SK-N-SH (cell line): ENCODE data around the gene OR5H15. TPM values are rescaled to one million over a fixed set of nuclear protein-coding genes. Genes with fewer than 3 reads are reported as not detected.
A peak's percentile ranks its signal among the peaks of the same experiment; 100 is the strongest.
"Not testable (repeated sequence)": the region's sequence is repeated elsewhere in the genome, so short reads cannot be mapped to it uniquely, and the experiment has no call there.

ENCODE experiments used
- CTCF ChIA-PET: fragments of 300-600, 350-600 bp; formaldehyde crosslinking; extraction: SDS; loops from one replicate; lab custom pipeline; 2021; lab: Yijun Ruan, JAX
- POLR2A ChIA-PET: fragments of 350-600 bp; sonication (Branson Sonifier 250); formaldehyde crosslinking; extraction: SDS; loops from one replicate; lab custom pipeline; 2020; ENCODE audit warnings: antibody characterized with exemption, inconsistent platforms; lab: Yijun Ruan, JAX
- DNase-seq: peaks from one replicate; pipeline ENCODE4 v3.0.0; 2012
- H2AFZ ChIP-seq: fragments of 200-600 bp; sonication (generic); 2 replicates; pipeline ENCODE4 v1.8.1; 2016; ENCODE audit warnings: antibody characterized with exemption, mild to moderate bottlenecking, low read depth
- H3F3A ChIP-seq: fragments of 200-600 bp; sonication (generic); replicated peaks from 2 replicates; pipeline ENCODE3; 2016; ENCODE audit warnings: antibody characterized with exemption, mild to moderate bottlenecking; ENCODE audit not compliant: insufficient read depth
- H3K27ac ChIP-seq, 2 experiments: fragments of 200-500 bp in 1 of 2; fragments of 200-600 bp in 1 of 2; sonication (Bioruptor generic) in 1 of 2; sonication (generic), shearing (Covaris generic) in 1 of 2; 2 replicates each; pipeline versions ENCODE4 v1.5.1 to v1.6.1; 2014 to 2016; ENCODE audit warnings: low read depth in 2 of 2, inconsistent platforms in 1 of 2, low read length in 1 of 2, mild to moderate bottlenecking in 1 of 2, mixed read lengths in 1 of 2
- H3K27me3 ChIP-seq: fragments of 200-600 bp; sonication (generic), shearing (Covaris generic); 2 replicates; pipeline ENCODE4 v1.6.1; 2016; ENCODE audit warnings: mixed run types; ENCODE audit not compliant: insufficient read depth
- H3K36me3 ChIP-seq, 2 experiments: fragments of 200-500 bp in 1 of 2; fragments of 200-600 bp in 1 of 2; sonication (Bioruptor generic) in 1 of 2; sonication (generic) in 1 of 2; replicated peaks in 1 of 2; 2 replicates each; pipeline versions ENCODE3 to v1.5.1; 2014 to 2016; ENCODE audit warnings: low read length in 1 of 2, mild to moderate bottlenecking in 1 of 2; ENCODE audit not compliant: insufficient read depth in 2 of 2, control insufficient read depth in 1 of 2
- H3K4me1 ChIP-seq, 2 experiments: fragments of 200-500 bp in 1 of 2; fragments of 200-600 bp in 1 of 2; sonication (Bioruptor generic) in 1 of 2; sonication (generic), shearing (Covaris generic) in 1 of 2; 2 replicates each; pipeline versions ENCODE4 v1.5.1 to v1.6.1; 2014 to 2016; ENCODE audit warnings: low read depth in 1 of 2, low read length in 1 of 2, mixed run types in 1 of 2; ENCODE audit not compliant: insufficient read depth in 2 of 2, control insufficient read depth in 1 of 2
- H3K4me2 ChIP-seq: fragments of 200-600 bp; sonication (generic), shearing (Covaris generic); 2 replicates; pipeline ENCODE4 v1.6.1; 2017; ENCODE audit warnings: mixed run types
- H3K4me3 ChIP-seq, 2 experiments: fragments of 200-500 bp in 1 of 2; fragments of 200-600 bp in 1 of 2; sonication (Bioruptor generic) in 1 of 2; sonication (generic), shearing (Covaris generic) in 1 of 2; 2 replicates each; pipeline versions ENCODE4 v1.5.1 to v1.8.1; 2014 to 2016; ENCODE audit warnings: low read depth in 2 of 2, inconsistent platforms in 1 of 2, low read length in 1 of 2, mild to moderate bottlenecking in 1 of 2, mixed read lengths in 1 of 2, moderate library complexity in 1 of 2
- H3K79me2 ChIP-seq: fragments of 200-600 bp; sonication (generic); 2 replicates; pipeline ENCODE4 v1.8.1; 2017; ENCODE audit warnings: mild to moderate bottlenecking; ENCODE audit not compliant: insufficient read depth
- H3K9ac ChIP-seq: fragments of 200-600 bp; sonication (generic); 2 replicates; pipeline ENCODE4 v1.6.1; 2017; ENCODE audit warnings: mixed run types
- H3K9me2 ChIP-seq: fragments of 200-600 bp; sonication (generic); 2 replicates; pipeline ENCODE4 v1.6.1; 2017; ENCODE audit warnings: mixed run types
- H3K9me3 ChIP-seq: fragments of 200-600 bp; sonication (generic); 2 replicates; pipeline ENCODE4 v1.6.1; 2017; ENCODE audit warnings: mixed run types, mild to moderate bottlenecking, moderate library complexity
- H4K20me1 ChIP-seq: fragments of 200-600 bp; sonication (generic); 2 replicates; pipeline ENCODE4 v1.6.1; 2017; ENCODE audit warnings: mild to moderate bottlenecking, mixed run types; ENCODE audit not compliant: insufficient read depth
- EZH2phosphoT487 ChIP-seq: fragments of 200-600 bp; sonication (generic); IDR thresholded peaks from 2 replicates; pipeline ENCODE4 v1.6.1; 2017; ENCODE audit warnings: low read depth, mixed run types, mild to moderate bottlenecking, antibody characterized with exemption, moderate library complexity, borderline replicate concordance
- FOXJ3 ChIP-seq: sonication (generic); formaldehyde crosslinking; IDR thresholded peaks from 2 replicates; pipeline ENCODE4 v1.5.1; 2020; ENCODE audit warnings: mild to moderate bottlenecking, missing genetic modification reagents
- GABPA ChIP-seq: IDR thresholded peaks from 2 replicates; pipeline ENCODE4 v1.4.0; 2012; ENCODE audit warnings: low read depth, mild to moderate bottlenecking
- GATA2 ChIP-seq: sonication (generic); formaldehyde crosslinking; IDR thresholded peaks from 2 replicates; pipeline ENCODE4 v1.5.0; 2020; ENCODE audit warnings: mild to moderate bottlenecking, missing genetic modification reagents
- MEF2A ChIP-seq: IDR thresholded peaks from 2 replicates; pipeline ENCODE4 v1.4.0; 2012; ENCODE audit warnings: low read depth, borderline replicate concordance
- NRF1 ChIP-seq: IDR thresholded peaks from 2 replicates; pipeline ENCODE4 v1.6.1; 2012; ENCODE audit warnings: low read depth, mild to moderate bottlenecking, low read length
- RCOR1 ChIP-seq: fragments of 150-350 bp; IDR thresholded peaks from 2 replicates; pipeline ENCODE4 v1.6.1; 2017; ENCODE audit warnings: antibody characterized with exemption, low read length
- RFX5 ChIP-seq: IDR thresholded peaks from 2 replicates; pipeline ENCODE4 v1.6.1; 2012; ENCODE audit warnings: mild to moderate bottlenecking, improper control_type of control experiment, low read length
- RXRA ChIP-seq: IDR thresholded peaks from 2 replicates; pipeline ENCODE4 v1.4.0; 2012; ENCODE audit warnings: low read depth, mild to moderate bottlenecking, borderline replicate concordance
- SIN3A ChIP-seq: IDR thresholded peaks from 2 replicates; pipeline ENCODE4 v1.6.1; 2012; ENCODE audit warnings: low read depth, mild to moderate bottlenecking, low read length, moderate library complexity, borderline replicate concordance
- USF1 ChIP-seq: IDR thresholded peaks from 2 replicates; pipeline ENCODE4 v1.4.0; 2012; ENCODE audit warnings: low read depth, borderline replicate concordance
- WGBS: methylation state at CpG from one replicate; pipeline ENCODE4 v1.1.6; 2017; ENCODE audit warnings: low lambda C conversion rate; 5-methylcytosine and 5-hydroxymethylcytosine counted together
- polyA plus RNA-seq, 3 experiments: library from polyadenylated mRNA; depleted of rRNA; stranded (reverse); fragments of >200 nt; gene quantifications; 2 replicates each; pipeline ENCODE4 v1.2.3, GENCODE V29; 2012
- TF ChIP-seq, protein P1 (sequence below): IDR thresholded peaks from 2 replicates; pipeline ENCODE4 v1.6.1; 2012; ENCODE audit warnings: mild to moderate bottlenecking, low read depth, low read length, moderate library complexity
- TF ChIP-seq, protein P2 (sequence below): IDR thresholded peaks from 2 replicates; pipeline ENCODE4 v1.4.0; 2012; ENCODE audit warnings: low read depth, borderline replicate concordance
- TF ChIP-seq, protein P3 (sequence below): IDR thresholded peaks from 2 replicates; pipeline ENCODE4 v1.4.0; 2012; ENCODE audit warnings: low read depth

OR5H15 gene
- polyA plus RNA-seq, 1 of the 3 experiments (the other 2 are of a cell fraction): not detected

- TF ChIP-seq, protein P1, sequence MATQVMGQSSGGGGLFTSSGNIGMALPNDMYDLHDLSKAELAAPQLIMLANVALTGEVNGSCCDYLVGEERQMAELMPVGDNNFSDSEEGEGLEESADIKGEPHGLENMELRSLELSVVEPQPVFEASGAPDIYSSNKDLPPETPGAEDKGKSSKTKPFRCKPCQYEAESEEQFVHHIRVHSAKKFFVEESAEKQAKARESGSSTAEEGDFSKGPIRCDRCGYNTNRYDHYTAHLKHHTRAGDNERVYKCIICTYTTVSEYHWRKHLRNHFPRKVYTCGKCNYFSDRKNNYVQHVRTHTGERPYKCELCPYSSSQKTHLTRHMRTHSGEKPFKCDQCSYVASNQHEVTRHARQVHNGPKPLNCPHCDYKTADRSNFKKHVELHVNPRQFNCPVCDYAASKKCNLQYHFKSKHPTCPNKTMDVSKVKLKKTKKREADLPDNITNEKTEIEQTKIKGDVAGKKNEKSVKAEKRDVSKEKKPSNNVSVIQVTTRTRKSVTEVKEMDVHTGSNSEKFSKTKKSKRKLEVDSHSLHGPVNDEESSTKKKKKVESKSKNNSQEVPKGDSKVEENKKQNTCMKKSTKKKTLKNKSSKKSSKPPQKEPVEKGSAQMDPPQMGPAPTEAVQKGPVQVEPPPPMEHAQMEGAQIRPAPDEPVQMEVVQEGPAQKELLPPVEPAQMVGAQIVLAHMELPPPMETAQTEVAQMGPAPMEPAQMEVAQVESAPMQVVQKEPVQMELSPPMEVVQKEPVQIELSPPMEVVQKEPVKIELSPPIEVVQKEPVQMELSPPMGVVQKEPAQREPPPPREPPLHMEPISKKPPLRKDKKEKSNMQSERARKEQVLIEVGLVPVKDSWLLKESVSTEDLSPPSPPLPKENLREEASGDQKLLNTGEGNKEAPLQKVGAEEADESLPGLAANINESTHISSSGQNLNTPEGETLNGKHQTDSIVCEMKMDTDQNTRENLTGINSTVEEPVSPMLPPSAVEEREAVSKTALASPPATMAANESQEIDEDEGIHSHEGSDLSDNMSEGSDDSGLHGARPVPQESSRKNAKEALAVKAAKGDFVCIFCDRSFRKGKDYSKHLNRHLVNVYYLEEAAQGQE: no peak
- TF ChIP-seq, protein P2, sequence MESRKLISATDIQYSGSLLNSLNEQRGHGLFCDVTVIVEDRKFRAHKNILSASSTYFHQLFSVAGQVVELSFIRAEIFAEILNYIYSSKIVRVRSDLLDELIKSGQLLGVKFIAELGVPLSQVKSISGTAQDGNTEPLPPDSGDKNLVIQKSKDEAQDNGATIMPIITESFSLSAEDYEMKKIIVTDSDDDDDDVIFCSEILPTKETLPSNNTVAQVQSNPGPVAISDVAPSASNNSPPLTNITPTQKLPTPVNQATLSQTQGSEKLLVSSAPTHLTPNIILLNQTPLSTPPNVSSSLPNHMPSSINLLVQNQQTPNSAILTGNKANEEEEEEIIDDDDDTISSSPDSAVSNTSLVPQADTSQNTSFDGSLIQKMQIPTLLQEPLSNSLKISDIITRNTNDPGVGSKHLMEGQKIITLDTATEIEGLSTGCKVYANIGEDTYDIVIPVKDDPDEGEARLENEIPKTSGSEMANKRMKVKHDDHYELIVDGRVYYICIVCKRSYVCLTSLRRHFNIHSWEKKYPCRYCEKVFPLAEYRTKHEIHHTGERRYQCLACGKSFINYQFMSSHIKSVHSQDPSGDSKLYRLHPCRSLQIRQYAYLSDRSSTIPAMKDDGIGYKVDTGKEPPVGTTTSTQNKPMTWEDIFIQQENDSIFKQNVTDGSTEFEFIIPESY: no peak
- TF ChIP-seq NRF1 (no peak), RCOR1 (no peak), SIN3A (no peak)
- TF ChIP-seq, all 33 proteins: peak for 0
Observed at GRCh38 chr3:98136631-98137030, 29.9 kb upstream of the OR5H15 start (continued).

GRCh38 chr3:98137826-98138557, 28.5 kb upstream of the OR5H15 start:
- Histone ChIP-seq H2AFZ (0 out of 2 replicates have a peak overlapping the region, but pooled peaks have one; percentile 35), H3K4me3 (peak overlapping the region; percentile 9 to 26; a peak in 2 of 4 replicates), H3K4me2 (peak overlapping the region; percentile 47; the same call in 1 of the 2 replicates)
- H3K9me3 ChIP-seq, POLR2A ChIA-PET, CTCF ChIA-PET, H3K9ac ChIP-seq, H3K9me2 ChIP-seq, H4K20me1 ChIP-seq, DNase-seq, H3K27me3 ChIP-seq, H3K4me1 ChIP-seq, H3F3A ChIP-seq, H3K79me2 ChIP-seq, H3K27ac ChIP-seq, H3K36me3 ChIP-seq: not testable (repeated sequence)
- 5% methylated on average over 23 of the region's 23 CpGs for WGBS

DNA sequence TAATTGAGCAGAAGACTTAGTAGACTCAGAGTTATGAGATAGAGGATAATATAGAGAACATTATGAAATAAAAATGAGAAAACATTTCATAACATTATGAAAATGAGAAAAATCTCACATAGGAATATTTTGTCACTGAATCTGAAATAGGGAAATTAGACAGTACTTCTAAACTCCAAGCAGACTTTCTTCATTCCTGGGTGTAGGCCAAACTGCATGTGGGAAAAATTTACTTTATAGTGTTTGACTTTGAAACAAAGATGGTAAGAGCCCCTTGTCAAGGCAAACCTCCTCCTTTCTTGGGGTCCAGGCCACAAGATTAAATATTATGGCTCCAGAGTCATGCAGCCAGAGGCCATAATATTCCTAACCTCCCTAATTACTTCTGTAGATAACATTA, 26.0 kb upstream of the OR5H15 start:
- Histone ChIP-seq H4K20me1 (no peaks in the 10 kb centered on the region), H3K27me3 (no peaks in the 10 kb centered on the region), H3F3A (no peaks in the 10 kb centered on the region), H3K9ac (no peak overlapping the region), H3K4me3 (no peak overlapping the region), H3K9me2 (no peaks in the 10 kb centered on the region), H3K36me3 (no peaks in the 10 kb centered on the region), H2AFZ (no peak overlapping the region), H3K9me3 (no peaks in the 10 kb centered on the region), H3K27ac (no peak overlapping the region), H3K4me2 (no peak overlapping the region), H3K79me2 (no peaks in the 10 kb centered on the region), H3K4me1 (no peaks in the 10 kb centered on the region; a peak in 2 of 4 replicates)
- POLR2A ChIA-PET: no interaction called here
- CTCF ChIA-PET: no interaction called here
- no peak for DNase-seq
- TF ChIP-seq SIN3A: no peak
- TF ChIP-seq RXRA: no peak
- TF ChIP-seq, protein P3, sequence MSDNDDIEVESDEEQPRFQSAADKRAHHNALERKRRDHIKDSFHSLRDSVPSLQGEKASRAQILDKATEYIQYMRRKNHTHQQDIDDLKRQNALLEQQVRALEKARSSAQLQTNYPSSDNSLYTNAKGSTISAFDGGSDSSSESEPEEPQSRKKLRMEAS: no peak
- TF ChIP-seq RFX5: no peak
- TF ChIP-seq USF1: no peak
- no peak for TF ChIP-seq MEF2A
- TF ChIP-seq FOXJ3 (CRISPR knock-in tag): no peak
- TF ChIP-seq EZH2phosphoT487: no peak
- TF ChIP-seq GABPA: no peak
- TF ChIP-seq GATA2 (CRISPR knock-in tag): no peak
